B cell (primary cell): ENCODE measurements around the gene FOXE3.

Source experiments
- CTCF ChIP-seq: fragments of 200-600 bp; IDR thresholded peaks from one replicate; pipeline ENCODE4 v1.8.0; 2022; ENCODE audit warnings: antibody characterized with exemption, mild to moderate bottlenecking
- EZH2 ChIP-seq: IDR thresholded peaks from 2 replicates; pipeline ENCODE4 v1.6.1; 2012; ENCODE audit warnings: borderline replicate concordance, low read depth, mild to moderate bottlenecking, moderate library complexity, low read length; ENCODE audit not compliant: insufficient read depth, poor library complexity, severe bottlenecking

DNA sequence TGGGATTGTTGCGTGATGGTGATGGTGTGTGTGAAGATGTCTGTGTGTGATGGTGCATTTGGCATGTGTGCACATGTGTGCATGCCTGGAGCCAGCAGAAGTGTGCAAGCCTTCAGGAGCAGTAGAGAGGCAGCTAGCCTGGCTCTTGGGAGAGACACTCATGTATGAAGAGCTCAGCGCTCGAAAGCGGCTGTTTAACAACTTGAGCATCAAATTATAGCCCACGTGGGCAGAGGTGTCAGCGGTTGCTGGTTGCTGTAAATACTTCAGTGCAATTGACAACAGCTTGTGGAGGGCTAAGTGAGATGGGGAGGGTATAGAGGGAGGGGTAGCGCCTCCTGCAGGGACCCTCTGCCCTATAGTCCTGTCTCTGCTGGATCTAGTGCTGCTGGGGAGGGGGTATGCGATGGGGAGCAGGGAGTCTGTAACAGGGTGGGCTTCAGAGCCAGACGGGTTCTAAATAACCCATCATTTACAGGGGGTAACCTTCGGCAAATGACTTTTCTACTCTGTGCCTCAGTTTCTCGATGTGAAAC is 43.2 kb downstream of the FOXE3 start:
- TF ChIP-seq CTCF = no peak
- no peak for TF ChIP-seq EZH2
